H1 (cell line): ENCODE measurements around the gene DENND4A. TPM values are rescaled to one million over a fixed set of nuclear protein-coding genes. Genes with fewer than 3 reads are reported as not detected.
A peak's percentile ranks its signal among the peaks of the same experiment; 100 is the strongest.

Source experiments
- CTCF ChIA-PET: fragments of 300-600 bp; sonication (Branson Sonifier 250); formaldehyde crosslinking; loops from one replicate; lab custom pipeline; 2021; ENCODE audit not compliant: partially characterized antibody; lab: Charles Lee
- POLR2A ChIA-PET: fragments of 300-600 bp; sonication (Branson Sonifier 250); formaldehyde crosslinking; loops from one replicate; lab custom pipeline; 2021; ENCODE audit warnings: inconsistent platforms; ENCODE audit not compliant: partially characterized antibody; lab: Charles Lee
- DNase-seq, 2 experiments: peaks; one replicate each; pipeline versions ENCODE4 v3.0.0 to v3.0.0-alpha.2; 2010 to 2022; ENCODE audit warnings: low spot score in 2 of 2, low read depth in 1 of 2, mixed read lengths in 1 of 2
- FAIRE-seq: peaks from 2 replicates; lab custom pipeline; 2011; peaks lifted over from hg19 to GRCh38; lab: Jason Lieb, UNC
- H2AFZ ChIP-seq: 2 replicates; pipeline ENCODE4 v1.8.1; 2012; ENCODE audit warnings: low read length, inconsistent platforms
- H2AK5ac ChIP-seq: 2 replicates; pipeline ENCODE4 v1.6.1; 2013; ENCODE audit warnings: low read depth, low read length
- H2BK120ac ChIP-seq: replicated peaks from 2 replicates; pipeline ENCODE3; 2013; ENCODE audit warnings: low read depth, low read length, inconsistent platforms
- H2BK12ac ChIP-seq: 2 replicates; pipeline ENCODE4 v1.6.1; 2013; ENCODE audit warnings: low read depth, low read length
- H2BK15ac ChIP-seq: 2 replicates; pipeline ENCODE4 v1.6.1; 2013; ENCODE audit warnings: low read length
- H2BK20ac ChIP-seq: 2 replicates; pipeline ENCODE4 v1.6.1; 2013; ENCODE audit warnings: low read length
- H2BK5ac ChIP-seq: 2 replicates; pipeline ENCODE4 v1.6.1; 2013; ENCODE audit warnings: low read depth, low read length
- H3K14ac ChIP-seq: 2 replicates; pipeline ENCODE4 v1.6.1; 2013; ENCODE audit warnings: inconsistent platforms; ENCODE audit not compliant: insufficient read length
- H3K18ac ChIP-seq: 2 replicates; pipeline ENCODE4 v1.6.1; 2013; ENCODE audit warnings: low read length; ENCODE audit errors: extremely low read depth
- H3K23ac ChIP-seq: 2 replicates; pipeline ENCODE4 v1.6.1; 2013; ENCODE audit warnings: inconsistent platforms; ENCODE audit not compliant: insufficient read length
- H3K23me2 ChIP-seq: 2 replicates; pipeline ENCODE4 v1.6.1; 2013; ENCODE audit warnings: low read depth, low read length
- H3K27ac ChIP-seq: 2 replicates; pipeline ENCODE4 v1.6.1; 2011; ENCODE audit warnings: low read depth, low read length, inconsistent platforms
- H3K27me3 ChIP-seq, 4 experiments: replicated peaks in 1 of 4; 1 replicate in 1 of 4; 2 replicates in 3 of 4; pipeline versions ENCODE4 v1.6.1 to v1.8.1; 2011 to 2013; ENCODE audit warnings: low read length in 3 of 4, mild to moderate bottlenecking in 3 of 4, inconsistent platforms in 2 of 4, mixed read lengths in 2 of 4, moderate library complexity in 1 of 4; ENCODE audit not compliant: control insufficient read depth in 3 of 4, insufficient read depth in 3 of 4; ENCODE audit errors: extremely low read depth in 1 of 4
- H3K36me3 ChIP-seq, 4 experiments: 2 replicates each; pipeline versions ENCODE4 v1.6.1 to v1.8.1; 2011 to 2013; ENCODE audit warnings: mild to moderate bottlenecking in 4 of 4, low read length in 3 of 4, moderate library complexity in 2 of 4, control low read depth in 1 of 4, inconsistent platforms in 1 of 4; ENCODE audit not compliant: insufficient read depth in 4 of 4, control insufficient read depth in 2 of 4
- H3K4ac ChIP-seq: replicated peaks from 2 replicates; pipeline ENCODE3; 2013; ENCODE audit warnings: low read length, low read depth, mixed read lengths, inconsistent platforms; ENCODE audit not compliant: insufficient read length
- H3K4me1 ChIP-seq, 4 experiments: replicated peaks in 1 of 4; 1 replicate in 1 of 4; 2 replicates in 3 of 4; pipeline versions ENCODE4 v1.6.1 to v1.8.1; 2011 to 2013; ENCODE audit warnings: low read length in 3 of 4, inconsistent platforms in 2 of 4, mixed read lengths in 1 of 4; ENCODE audit not compliant: insufficient read depth in 4 of 4, control insufficient read depth in 3 of 4
- H3K4me2 ChIP-seq, 2 experiments: 2 replicates each; pipeline versions ENCODE4 v1.6.1 to v1.8.1; 2011 to 2013; ENCODE audit warnings: low read depth in 2 of 2, low read length in 2 of 2, control low read depth in 1 of 2, inconsistent platforms in 1 of 2, mild to moderate bottlenecking in 1 of 2; ENCODE audit not compliant: insufficient read depth in 1 of 2
- H3K4me3 ChIP-seq, 4 experiments: fragments of 200-600, 300-600 bp in 1 of 4; sonication (generic), shearing (Covaris generic), sonication (Bioruptor Twin) in 1 of 4; 2 replicates each; pipeline versions ENCODE4 v1.5.1 to v1.8.1; 2011 to 2016; ENCODE audit warnings: low read length in 4 of 4, low read depth in 3 of 4, control low read depth in 2 of 4, inconsistent platforms in 2 of 4, mild to moderate bottlenecking in 2 of 4, mixed read lengths in 1 of 4, moderate library complexity in 1 of 4; ENCODE audit not compliant: insufficient read depth in 2 of 4; ENCODE audit errors: extremely low read depth in 1 of 4
- H3K56ac ChIP-seq: replicated peaks from 2 replicates; pipeline ENCODE3; 2013; ENCODE audit warnings: low read depth, mild to moderate bottlenecking, mixed read lengths, low read length, inconsistent platforms; ENCODE audit not compliant: insufficient read length
- H3K79me1 ChIP-seq: 2 replicates; pipeline ENCODE4 v1.6.1; 2013; ENCODE audit warnings: low read depth, low read length, control low read depth
- H3K79me2 ChIP-seq, 2 experiments: 2 replicates each; pipeline versions ENCODE4 v1.6.1 to v1.8.1; 2012 to 2013; ENCODE audit warnings: low read length in 2 of 2, mild to moderate bottlenecking in 2 of 2, inconsistent platforms in 1 of 2; ENCODE audit not compliant: insufficient read depth in 2 of 2, control insufficient read depth in 1 of 2
- H3K9ac ChIP-seq, 4 experiments: replicated peaks in 1 of 4; 1 replicate in 1 of 4; 2 replicates in 3 of 4; pipeline versions ENCODE4 v1.6.1 to v1.8.1; 2011 to 2013; ENCODE audit warnings: low read depth in 3 of 4, low read length in 3 of 4, control low read depth in 2 of 4, mild to moderate bottlenecking in 2 of 4, moderate library complexity in 2 of 4, inconsistent platforms in 1 of 4; ENCODE audit errors: extremely low read depth in 1 of 4
- H3K9me3 ChIP-seq, 2 experiments: 2 replicates each; pipeline versions ENCODE4 v1.6.1 to v1.8.1; 2012 to 2013; ENCODE audit warnings: mild to moderate bottlenecking in 2 of 2, moderate library complexity in 2 of 2, control low read depth in 1 of 2, inconsistent platforms in 1 of 2, low read depth in 1 of 2, low read length in 1 of 2, mixed read lengths in 1 of 2; ENCODE audit not compliant: insufficient read depth in 2 of 2
- H4K20me1 ChIP-seq, 2 experiments: replicated peaks in 1 of 2; 2 replicates each; pipeline versions ENCODE3 to v1.8.1; 2011 to 2013; ENCODE audit warnings: inconsistent platforms in 2 of 2, low read length in 2 of 2, mild to moderate bottlenecking in 1 of 2; ENCODE audit not compliant: insufficient read depth in 2 of 2, control insufficient read depth in 1 of 2
- H4K5ac ChIP-seq: 2 replicates; pipeline ENCODE4 v1.6.1; 2013; ENCODE audit warnings: low read length, low read depth, mixed read lengths, inconsistent platforms; ENCODE audit not compliant: insufficient read length
- H4K8ac ChIP-seq: 2 replicates; pipeline ENCODE4 v1.8.0; 2013; ENCODE audit warnings: mild to moderate bottlenecking, moderate library complexity, low read length, inconsistent platforms; ENCODE audit not compliant: insufficient read depth; ENCODE audit errors: extremely low read depth
- H4K91ac ChIP-seq: replicated peaks from 2 replicates; pipeline ENCODE3; 2013; ENCODE audit warnings: low read length, mixed read lengths, inconsistent platforms; ENCODE audit not compliant: insufficient read length
- SP1 ChIP-seq: IDR thresholded peaks from 2 replicates; pipeline ENCODE4 v1.6.1; 2011; ENCODE audit warnings: low read depth, low read length
- WGBS, 2 experiments: shearing (Covaris generic) in 1 of 2; methylation state at CpG; one replicate each; pipeline versions ENCODE4 v1.1.6 to v1.1.7; 2013 to 2015; ENCODE audit warnings: low lambda C conversion rate in 2 of 2, mixed read lengths in 2 of 2, inconsistent platforms in 1 of 2, low coverage in 1 of 2, missing lambda C conversion rate in 1 of 2; ENCODE audit not compliant: insufficient replicate concordance in 2 of 2, insufficient coverage in 1 of 2, insufficient read length in 1 of 2; ENCODE audit errors: extremely low coverage in 1 of 2, missing lambda C conversion rate in 1 of 2; 5-methylcytosine and 5-hydroxymethylcytosine counted together
- polyA plus RNA-seq, 7 experiments: library from polyadenylated mRNA; depleted of rRNA in 3 of 7; stranded (reverse) in 5 of 7; unstranded in 2 of 7; fragments of >200 nt in 5 of 7; fragments of 200-250 nt in 2 of 7; gene quantifications; 1 replicate in 5 of 7; 2 replicates in 1 of 7; 4 replicates in 1 of 7; pipeline versions ENCODE4 v1.2.1 to v1.2.3, GENCODE V29; 2011 to 2013; ENCODE audit warnings: missing spikeins in 2 of 7, mixed read lengths in 2 of 7
- total RNA-seq: library from RNA; stranded (reverse); fragmentation: NEBNext Ultra II Directional; extraction: Animal tissue kit (Norgen Biotek cat#: 25700); gene quantifications from 2 replicates; pipeline ENCODE4 v1.2.1, GENCODE V29; 2021

The DENND4A gene
- total and polyA plus RNA-seq, 2 of the 8 experiments (the other 6 are each of a cell fraction or from before 2014, with no cell fraction given) = 1.3 to 4.7 TPM

DNA sequence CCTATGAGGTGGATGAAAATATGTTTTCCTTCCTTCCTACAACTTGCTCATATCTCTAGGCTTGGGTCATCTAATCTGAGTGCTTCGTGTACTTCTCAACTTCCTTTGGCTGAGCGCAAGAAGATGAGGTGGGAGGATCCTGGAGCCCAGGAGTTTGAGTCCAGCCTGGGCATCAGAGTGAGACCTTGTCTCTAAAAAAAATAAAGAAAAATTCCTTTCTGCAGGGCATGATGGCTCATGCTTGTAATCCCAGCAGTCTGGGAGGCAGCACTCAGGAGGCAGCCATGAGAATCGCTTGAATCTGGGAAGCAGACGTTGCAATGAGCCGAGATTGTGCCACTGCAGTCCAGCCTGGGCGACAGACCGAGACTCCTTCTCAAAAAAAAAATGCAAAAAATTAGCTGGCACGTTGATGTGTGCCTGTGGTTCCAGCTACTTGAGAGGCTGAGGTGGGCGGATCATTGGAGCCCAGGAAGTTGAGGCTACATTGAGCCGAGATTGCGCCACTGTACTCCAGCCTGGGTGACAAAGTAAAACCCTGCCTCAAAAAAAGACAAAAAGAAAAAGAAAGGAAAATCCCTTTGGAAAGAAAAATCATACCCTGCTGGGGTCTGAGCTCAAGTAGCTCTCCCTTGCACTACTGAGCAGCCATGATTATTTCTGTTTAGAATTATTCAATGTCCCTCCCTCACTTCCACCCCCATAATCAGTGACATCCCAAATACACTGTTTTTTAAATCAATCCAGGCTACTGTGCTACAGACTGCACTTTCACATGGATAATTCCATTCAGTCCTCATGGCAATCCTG lies 49.2 kb upstream of the DENND4A start:
- Histone ChIP-seq H2BK15ac (no peak overlapping the region), H3K9me3 (no peaks in the 10 kb centered on the region), H3K4me1 (no peaks in the 10 kb centered on the region), H3K27ac (no peak overlapping the region), H3K4ac (no peak overlapping the region), H3K14ac (no peak overlapping the region), H3K23me2 (no peaks in the 10 kb centered on the region), H2BK120ac (no peak overlapping the region), H4K91ac (no peak overlapping the region), H3K9ac (no peak overlapping the region), H4K20me1 (no peaks in the 10 kb centered on the region), H3K4me2 (no peak overlapping the region), H2BK5ac (0 out of 2 replicates have a peak overlapping the region, but pooled peaks have one; percentile 16), H4K8ac (no peak overlapping the region), H2AK5ac (no peak overlapping the region), H3K36me3 (no peaks in the 10 kb centered on the region), H2AFZ (0 out of 2 replicates have a peak overlapping the region, but pooled peaks have one; percentile 69), H3K56ac (no peak overlapping the region), H2BK12ac (no peak overlapping the region), H3K4me3 (no peak overlapping the region), H3K27me3 (no peaks in the 10 kb centered on the region), H4K5ac (no peak overlapping the region), H3K79me1 (no peaks in the 10 kb centered on the region), H3K18ac (no peak overlapping the region), H3K23ac (no peak overlapping the region), H3K79me2 (no peaks in the 10 kb centered on the region), H2BK20ac (no peak overlapping the region)
- TF ChIP-seq SP1 = no peak
- no peak for DNase-seq
- no peak for FAIRE-seq
- CTCF ChIA-PET = interaction anchor here (0.6 to 10.6 kb wide), 7 partner anchors 12 to 342 kb away, joined by 3 to 134 read pairs (median 5); no protein-coding TSS in a partner anchor
- WGBS, 2 experiments = 91% methylated on average over 11 of the region's 11 CpGs; no CpG with 5 or more reads in 1 of the 2 experiments
- POLR2A ChIA-PET = interaction anchor here (1.2 kb wide), 1 partner anchor 27 kb away, joined by 4 read pairs; the partner anchor contains the start of gene RAB11A
